Esophagus squamous epithelium (tissue), 4 donors: ENCODE data around the gene FSHR.

Experiments
- POLR2A ChIP-seq, 4 donors: fragments of 450-650 bp; IDR thresholded peaks; one replicate each; pipeline ENCODE4 v1.6.1; 2017; ENCODE audit warnings: antibody characterized with exemption in 4 of 4, mild to moderate bottlenecking in 4 of 4, moderate library complexity in 3 of 4
- TF ChIP-seq, protein P1 (sequence below), 6 experiments: fragments of 450-650 bp in 4 of 6; fragments of 200-600 bp in 2 of 6; sonication (generic) in 2 of 6; IDR thresholded peaks; one replicate each; pipeline ENCODE4 v1.5.1; 2016 to 2019; ENCODE audit warnings: antibody characterized with exemption in 6 of 6, mild to moderate bottlenecking in 4 of 6, moderate library complexity in 4 of 6

GRCh38 chr2:49037197-49037596, 117.1 kb downstream of the FSHR start:
- TF ChIP-seq, protein P1, sequence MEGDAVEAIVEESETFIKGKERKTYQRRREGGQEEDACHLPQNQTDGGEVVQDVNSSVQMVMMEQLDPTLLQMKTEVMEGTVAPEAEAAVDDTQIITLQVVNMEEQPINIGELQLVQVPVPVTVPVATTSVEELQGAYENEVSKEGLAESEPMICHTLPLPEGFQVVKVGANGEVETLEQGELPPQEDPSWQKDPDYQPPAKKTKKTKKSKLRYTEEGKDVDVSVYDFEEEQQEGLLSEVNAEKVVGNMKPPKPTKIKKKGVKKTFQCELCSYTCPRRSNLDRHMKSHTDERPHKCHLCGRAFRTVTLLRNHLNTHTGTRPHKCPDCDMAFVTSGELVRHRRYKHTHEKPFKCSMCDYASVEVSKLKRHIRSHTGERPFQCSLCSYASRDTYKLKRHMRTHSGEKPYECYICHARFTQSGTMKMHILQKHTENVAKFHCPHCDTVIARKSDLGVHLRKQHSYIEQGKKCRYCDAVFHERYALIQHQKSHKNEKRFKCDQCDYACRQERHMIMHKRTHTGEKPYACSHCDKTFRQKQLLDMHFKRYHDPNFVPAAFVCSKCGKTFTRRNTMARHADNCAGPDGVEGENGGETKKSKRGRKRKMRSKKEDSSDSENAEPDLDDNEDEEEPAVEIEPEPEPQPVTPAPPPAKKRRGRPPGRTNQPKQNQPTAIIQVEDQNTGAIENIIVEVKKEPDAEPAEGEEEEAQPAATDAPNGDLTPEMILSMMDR (IDR thresholded peaks at IDR 0.05): no peak
- TF ChIP-seq POLR2A (IDR thresholded peaks at IDR 0.05): no peak
